B cell (primary cell): ENCODE data around the gene CHMP6. TPM values are rescaled to one million over a fixed set of nuclear protein-coding genes. Genes with fewer than 3 reads are reported as not detected.

Source experiments
- ATAC-seq: fragments of 200-7000 bp; cut with Tn5 transposase; one replicate; pipeline ENCODE4 v1.10.0; 2021; ENCODE audit warnings: low read depth, mild to moderate bottlenecking, moderate number of reproducible peaks, moderate library complexity
- CTCF ChIA-PET: fragments of 350-600 bp; sonication (Branson Sonifier 250); formaldehyde crosslinking; loops from one replicate; lab custom pipeline; 2021; ENCODE audit warnings: antibody characterized with exemption, inconsistent platforms; lab: Charles Lee
- POLR2A ChIA-PET: fragments of 350-600 bp; sonication (Branson Sonifier 250); formaldehyde crosslinking; loops from one replicate; lab custom pipeline; 2021; ENCODE audit warnings: antibody characterized with exemption; lab: Charles Lee
- DNase-seq: peaks from one replicate; pipeline ENCODE4 v3.0.0; 2013
- H2AFZ ChIP-seq: 2 replicates; pipeline ENCODE4 v1.6.1; 2012; ENCODE audit warnings: mild to moderate bottlenecking, low read depth, low read length; ENCODE audit not compliant: insufficient read depth, poor library complexity, severe bottlenecking
- H3K27ac ChIP-seq, 2 donors: 1 replicate in 1 of 2; 2 replicates in 1 of 2; pipeline ENCODE4 v1.5.1; 2012 to 2013; ENCODE audit warnings: low read length in 2 of 2, mild to moderate bottlenecking in 2 of 2, moderate library complexity in 1 of 2
- H3K27me3 ChIP-seq, 4 experiments: fragments of 200-600 bp in 1 of 4; sonication (generic) in 1 of 4; replicated peaks in 1 of 4; 1 replicate in 2 of 4; 2 replicates in 2 of 4; pipeline versions ENCODE4 v1.6.1 to v1.7.0; 2013 to 2016; ENCODE audit warnings: low read length in 3 of 4, mild to moderate bottlenecking in 2 of 4, mixed read lengths in 1 of 4, moderate library complexity in 1 of 4; ENCODE audit not compliant: insufficient read depth in 4 of 4, control insufficient read depth in 3 of 4; ENCODE audit errors: control extremely low read depth in 1 of 4
- H3K36me3 ChIP-seq, 2 experiments: replicated peaks in 1 of 2; 1 replicate in 1 of 2; 2 replicates in 1 of 2; pipeline versions ENCODE4 v1.6.1 to v1.7.1; 2013; ENCODE audit warnings: low read length in 1 of 2; ENCODE audit not compliant: insufficient read depth in 2 of 2, control insufficient read depth in 1 of 2; ENCODE audit errors: control extremely low read depth in 1 of 2, extremely low read depth in 1 of 2
- H3K4me1 ChIP-seq, 2 donors: fragments of 200-600 bp in 1 of 2; sonication (generic) in 1 of 2; 1 replicate in 1 of 2; 2 replicates in 1 of 2; pipeline versions ENCODE4 v1.5.1 to v1.6.1; 2013 to 2017; ENCODE audit warnings: low read length in 2 of 2; ENCODE audit not compliant: control insufficient read depth in 2 of 2, insufficient read depth in 2 of 2
- H3K4me2 ChIP-seq: replicated peaks from 2 replicates; pipeline ENCODE3; 2012; ENCODE audit warnings: mild to moderate bottlenecking, low read depth, low read length; ENCODE audit not compliant: poor library complexity, severe bottlenecking
- H3K4me3 ChIP-seq, 5 experiments: fragments of 200-600 bp in 1 of 5; sonication (generic) in 1 of 5; 1 replicate in 3 of 5; 2 replicates in 2 of 5; pipeline versions ENCODE4 v1.5.1 to v1.7.0; 2011 to 2016; ENCODE audit warnings: low read length in 4 of 5, mild to moderate bottlenecking in 4 of 5, low read depth in 2 of 5, control low read depth in 1 of 5, moderate library complexity in 1 of 5; ENCODE audit not compliant: insufficient read depth in 1 of 5; ENCODE audit errors: control extremely low read depth in 1 of 5, extremely low read depth in 1 of 5
- H3K79me2 ChIP-seq: fragments of 200-600 bp; sonication (generic); one replicate; pipeline ENCODE4 v1.6.0; 2016; ENCODE audit warnings: low read length; ENCODE audit not compliant: control insufficient read depth, insufficient read depth
- H3K9ac ChIP-seq: fragments of 200-600 bp; sonication (generic); 2 replicates; pipeline ENCODE4 v1.6.1; 2017; ENCODE audit warnings: mild to moderate bottlenecking, low read length, moderate library complexity
- H3K9me3 ChIP-seq, 3 donors: one replicate each; pipeline versions ENCODE4 v1.6.1 to v1.7.1; 2013; ENCODE audit warnings: low read length in 2 of 3; ENCODE audit not compliant: control insufficient read depth in 2 of 3, insufficient read depth in 1 of 3; ENCODE audit errors: control extremely low read depth in 1 of 3
- H4K20me1 ChIP-seq: 2 replicates; pipeline ENCODE4 v1.6.0; 2012; ENCODE audit warnings: mild to moderate bottlenecking, low read length; ENCODE audit not compliant: insufficient read depth, control insufficient read depth, poor library complexity, severe bottlenecking
- H3K27ac Mint-ChIP-seq: one replicate; pipeline ENCODE4 v1.8.0; 2021; ENCODE audit warnings: mixed read lengths
- H3K27me3 Mint-ChIP-seq: one replicate; pipeline ENCODE4 v1.8.0; 2021; ENCODE audit warnings: mixed read lengths
- H3K4me1 Mint-ChIP-seq: one replicate; pipeline ENCODE4 v1.8.0; 2021; ENCODE audit warnings: mixed read lengths
- H3K4me3 Mint-ChIP-seq: one replicate; pipeline ENCODE4 v1.8.0; 2021; ENCODE audit warnings: mixed read lengths
- H3K9me3 Mint-ChIP-seq: one replicate; pipeline ENCODE4 v1.8.0; 2022; ENCODE audit warnings: mixed read lengths; ENCODE audit not compliant: insufficient read depth
- EZH2 ChIP-seq: IDR thresholded peaks from 2 replicates; pipeline ENCODE4 v1.6.1; 2012; ENCODE audit warnings: borderline replicate concordance, low read depth, mild to moderate bottlenecking, moderate library complexity, low read length; ENCODE audit not compliant: insufficient read depth, poor library complexity, severe bottlenecking
- WGBS: methylation state at CpG from one replicate; pipeline ENCODE4 v1.1.5; 2013; ENCODE audit warnings: missing lambda C conversion rate; ENCODE audit not compliant: insufficient coverage; 5-methylcytosine and 5-hydroxymethylcytosine counted together
- intact Hi-C: fragments of 100-400 bp; cut with micrococcal nuclease; formaldehyde crosslinking; loops from one replicate; pipeline ENCODE4 v1.10.0; 2022
- polyA plus RNA-seq: library from polyadenylated mRNA; depleted of rRNA; stranded (reverse); fragments of >200 nt; gene quantifications from 2 replicates; pipeline ENCODE4 v1.2.3, GENCODE V29; 2012
- total RNA-seq, 2 donors: library from RNA; stranded (reverse); fragments of 120-200 nt in 1 of 2; gene quantifications; 1 replicate in 1 of 2; 2 replicates in 1 of 2; pipeline versions ENCODE4 v1.2.3 to v1.2.4, GENCODE V29; 2013 to 2022
- TF ChIP-seq, protein P1 (sequence below): fragments of 200-600 bp; IDR thresholded peaks from one replicate; pipeline ENCODE4 v1.8.0; 2022; ENCODE audit warnings: antibody characterized with exemption, mild to moderate bottlenecking

CHMP6 gene
- total and polyA plus RNA-seq, 2 donors (not counting 1 experiment from before 2014, with no cell fraction given), result 21.2 to 46.2 TPM

DNA sequence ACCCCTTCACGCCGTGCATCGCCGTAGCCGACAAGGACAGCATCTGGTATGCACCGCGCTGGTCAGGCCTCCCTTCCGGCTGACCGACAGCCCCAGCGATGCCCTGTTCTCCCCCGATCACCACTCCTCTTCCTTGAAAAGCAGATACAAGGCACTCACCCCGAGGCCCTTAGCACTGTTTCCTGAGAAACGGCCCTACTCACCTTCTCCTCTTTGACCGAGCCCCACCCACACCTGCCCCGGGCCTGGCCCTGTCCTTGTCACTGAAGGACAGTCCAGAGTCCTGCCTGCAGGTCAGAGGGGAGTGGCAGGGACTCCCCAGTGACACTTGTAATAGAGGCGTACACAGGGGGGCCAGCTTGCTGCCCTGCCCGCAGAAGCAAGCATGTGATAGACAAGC, 45.9 kb upstream of the CHMP6 start:
- H2AFZ ChIP-seq, result no peak overlapping the region
- ATAC-seq (no peak), DNase-seq (no peak)
- H3K36me3 ChIP-seq, result peaks cover 0 to 22% of the 10 kb centered on the region in 2 experiments
- no peaks in the 10 kb centered on the region for H3K9me3 Mint-ChIP-seq
- no peak overlapping the region for H3K4me2 ChIP-seq
- no peaks in the 10 kb centered on the region for H3K27me3 ChIP-seq
- H3K4me3 ChIP-seq, result no peak overlapping the region
- no peak overlapping the region for H3K9ac ChIP-seq
- intact Hi-C loops, result no loop called here
- POLR2A ChIA-PET, result no interaction called here
- H3K27ac ChIP-seq, result no peak overlapping the region
- 98% methylated on average over 12 of the region's 17 CpGs for WGBS
- H3K9me3 ChIP-seq, result peaks cover 0 to 7% (median 0%) of the 10 kb centered on the region in 3 donors
- H3K27me3 Mint-ChIP-seq, result no peaks in the 10 kb centered on the region
- TF ChIP-seq EZH2, result no peak
- TF ChIP-seq, protein P1, sequence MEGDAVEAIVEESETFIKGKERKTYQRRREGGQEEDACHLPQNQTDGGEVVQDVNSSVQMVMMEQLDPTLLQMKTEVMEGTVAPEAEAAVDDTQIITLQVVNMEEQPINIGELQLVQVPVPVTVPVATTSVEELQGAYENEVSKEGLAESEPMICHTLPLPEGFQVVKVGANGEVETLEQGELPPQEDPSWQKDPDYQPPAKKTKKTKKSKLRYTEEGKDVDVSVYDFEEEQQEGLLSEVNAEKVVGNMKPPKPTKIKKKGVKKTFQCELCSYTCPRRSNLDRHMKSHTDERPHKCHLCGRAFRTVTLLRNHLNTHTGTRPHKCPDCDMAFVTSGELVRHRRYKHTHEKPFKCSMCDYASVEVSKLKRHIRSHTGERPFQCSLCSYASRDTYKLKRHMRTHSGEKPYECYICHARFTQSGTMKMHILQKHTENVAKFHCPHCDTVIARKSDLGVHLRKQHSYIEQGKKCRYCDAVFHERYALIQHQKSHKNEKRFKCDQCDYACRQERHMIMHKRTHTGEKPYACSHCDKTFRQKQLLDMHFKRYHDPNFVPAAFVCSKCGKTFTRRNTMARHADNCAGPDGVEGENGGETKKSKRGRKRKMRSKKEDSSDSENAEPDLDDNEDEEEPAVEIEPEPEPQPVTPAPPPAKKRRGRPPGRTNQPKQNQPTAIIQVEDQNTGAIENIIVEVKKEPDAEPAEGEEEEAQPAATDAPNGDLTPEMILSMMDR, result no peak
- H3K27ac Mint-ChIP-seq, result no peak overlapping the region
- no peaks in the 10 kb centered on the region for H4K20me1 ChIP-seq
- CTCF ChIA-PET, result no interaction called here
- H3K4me3 Mint-ChIP-seq, result no peak overlapping the region
- H3K4me1 Mint-ChIP-seq, result peaks cover 16% of the 10 kb centered on the region
- H3K4me1 ChIP-seq, result peaks cover 22 to 26% of the 10 kb centered on the region in 2 donors
- no peaks in the 10 kb centered on the region for H3K79me2 ChIP-seq

DNA sequence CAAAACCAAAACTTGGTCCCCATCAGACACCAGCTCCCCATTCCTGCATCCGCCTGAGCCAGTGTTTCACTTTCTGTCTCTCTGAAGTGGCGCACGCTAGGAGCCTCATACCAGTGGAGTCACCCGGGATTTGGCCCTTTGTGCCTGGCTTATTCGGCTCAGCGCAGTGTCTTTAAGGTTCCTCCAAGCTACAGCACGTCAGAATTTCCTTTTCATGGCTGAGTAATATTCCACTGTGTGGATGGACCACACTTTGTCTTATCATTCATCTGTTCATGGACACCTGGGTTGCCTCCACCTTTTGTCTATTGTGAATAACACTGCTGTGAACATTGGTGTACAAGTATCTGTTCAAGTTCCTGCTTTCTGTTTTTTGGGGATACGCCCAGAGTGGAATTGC, 45.2 kb upstream of the CHMP6 start:
- H3K36me3 ChIP-seq, result peaks cover 0 to 26% of the 10 kb centered on the region in 2 experiments

More for the DNA sequence above, 45.2 kb upstream of the CHMP6 start:
- no peak for ATAC-seq
- Histone ChIP-seq H3K79me2 (no peaks in the 10 kb centered on the region), H3K4me3 (no peak overlapping the region), H3K27ac (no peak overlapping the region), H3K27me3 (no peaks in the 10 kb centered on the region), H3K4me2 (no peak overlapping the region), H4K20me1 (no peaks in the 10 kb centered on the region), H3K4me1 (peaks cover 15 to 19% of the 10 kb centered on the region in 2 donors), H3K9me3 (peaks cover 0 to 7% (median 0%) of the 10 kb centered on the region in 3 donors), H3K9ac (no peak overlapping the region), H2AFZ (no peak overlapping the region)
- WGBS, result 98% methylated on average over 8 of the region's 8 CpGs
- ChIA-PET POLR2A (no interaction called here), CTCF (no interaction called here)
- H3K4me3 Mint-ChIP-seq, result no peak overlapping the region
- no peak for DNase-seq
- no peak for TF ChIP-seq EZH2
- TF ChIP-seq, protein P1, result no peak
- no peaks in the 10 kb centered on the region for H3K27me3 Mint-ChIP-seq
- H3K4me1 Mint-ChIP-seq, result peaks cover 11% of the 10 kb centered on the region
- H3K9me3 Mint-ChIP-seq, result no peaks in the 10 kb centered on the region
- no peak overlapping the region for H3K27ac Mint-ChIP-seq
- intact Hi-C loops, result no loop called here
